Neural cell (in vitro differentiated cells): ENCODE measurements around the gene SLC8A1.

Experiments used
- EP300 ChIP-seq: fragments of 450-650 bp; conservative IDR thresholded peaks from 2 replicates; pipeline ENCODE4 v1.6.1; 2014; ENCODE audit warnings: antibody characterized with exemption, mild to moderate bottlenecking, moderate library complexity; ENCODE audit not compliant: poor library complexity, severe bottlenecking
- EZH2 ChIP-seq: fragments of 200-600, 300-800 bp; shearing (Covaris generic), sonication (generic); IDR thresholded peaks from 2 replicates; pipeline ENCODE4 v1.6.1; 2014; ENCODE audit warnings: antibody characterized with exemption, low read length, borderline replicate concordance, mild to moderate bottlenecking; ENCODE audit not compliant: insufficient read depth, poor library complexity, severe bottlenecking
- MXI1 ChIP-seq: fragments of 450-650 bp; conservative IDR thresholded peaks from 2 replicates; pipeline ENCODE4 v1.6.1; 2014; ENCODE audit warnings: antibody characterized with exemption, mild to moderate bottlenecking; ENCODE audit not compliant: poor library complexity, severe bottlenecking
- POLR2AphosphoS5 ChIP-seq: IDR thresholded peaks from 2 replicates; pipeline ENCODE4 v1.6.1; 2012
- RAD21 ChIP-seq: fragments of 450-650 bp; conservative IDR thresholded peaks from 2 replicates; pipeline ENCODE4 v1.6.1; 2014; ENCODE audit warnings: antibody characterized with exemption, mild to moderate bottlenecking, moderate library complexity
- SMC3 ChIP-seq: fragments of 450-650 bp; conservative IDR thresholded peaks from 2 replicates; pipeline ENCODE4 v1.6.1; 2014; ENCODE audit warnings: antibody characterized with exemption, mild to moderate bottlenecking, moderate library complexity; ENCODE audit not compliant: poor library complexity
- TAF1 ChIP-seq: IDR thresholded peaks from 2 replicates; pipeline ENCODE4 v1.6.1; 2012; ENCODE audit warnings: low read depth
- TF ChIP-seq, protein P1 (sequence below): fragments of 450-650 bp; IDR thresholded peaks from 2 replicates; pipeline ENCODE4 v1.5.1; 2014; ENCODE audit warnings: antibody characterized with exemption, mild to moderate bottlenecking, moderate library complexity; ENCODE audit not compliant: poor library complexity, severe bottlenecking
- TF ChIP-seq, protein P2 (sequence below): IDR thresholded peaks from 2 replicates; pipeline ENCODE4 v1.6.1; 2012; ENCODE audit warnings: borderline replicate concordance

DNA sequence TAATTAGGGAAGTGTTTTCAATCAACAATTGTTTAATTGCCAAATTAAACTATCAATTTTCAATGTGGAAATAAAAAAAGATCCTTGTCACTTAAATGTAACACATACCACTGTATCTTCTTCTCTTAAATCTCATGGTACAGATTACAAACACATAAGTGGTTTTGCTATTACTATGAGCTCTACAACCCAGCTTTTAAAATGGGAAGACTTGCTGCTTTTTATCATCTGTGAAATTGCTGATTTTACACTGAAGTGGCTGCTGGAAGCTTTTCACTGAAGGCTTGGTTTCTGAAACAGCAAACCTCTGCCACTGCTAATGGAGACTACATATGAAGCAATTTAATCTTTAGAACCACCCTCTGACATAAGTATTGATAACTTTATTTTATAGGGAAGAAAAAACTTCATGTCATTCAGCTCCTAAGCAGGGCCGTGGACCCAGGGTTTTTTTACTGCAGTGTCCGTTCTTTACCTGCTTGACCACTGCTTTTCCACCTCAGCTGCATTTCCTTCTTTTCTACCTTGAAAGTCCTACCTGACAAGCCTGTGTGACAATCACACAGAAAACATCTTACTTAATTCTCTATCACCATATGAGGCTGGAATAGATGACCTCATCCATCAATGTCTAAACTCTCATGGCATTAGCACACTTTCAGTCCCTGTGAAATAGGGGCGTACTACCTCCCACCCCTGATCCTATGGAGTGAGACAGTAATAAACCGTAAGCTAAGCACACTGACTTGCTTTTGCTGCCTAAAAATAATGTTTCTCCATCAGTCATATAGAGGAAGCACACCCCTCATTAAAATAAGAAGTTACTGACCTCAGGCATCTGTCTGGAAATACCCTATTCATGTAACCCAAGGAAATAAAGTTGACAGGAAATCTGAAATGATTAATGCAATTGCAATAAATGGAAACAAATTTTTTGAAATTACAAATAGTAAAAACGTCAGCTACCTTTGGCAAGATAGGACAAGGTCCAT lies 19.2 kb upstream of the SLC8A1 start:
- TF ChIP-seq, protein P1, sequence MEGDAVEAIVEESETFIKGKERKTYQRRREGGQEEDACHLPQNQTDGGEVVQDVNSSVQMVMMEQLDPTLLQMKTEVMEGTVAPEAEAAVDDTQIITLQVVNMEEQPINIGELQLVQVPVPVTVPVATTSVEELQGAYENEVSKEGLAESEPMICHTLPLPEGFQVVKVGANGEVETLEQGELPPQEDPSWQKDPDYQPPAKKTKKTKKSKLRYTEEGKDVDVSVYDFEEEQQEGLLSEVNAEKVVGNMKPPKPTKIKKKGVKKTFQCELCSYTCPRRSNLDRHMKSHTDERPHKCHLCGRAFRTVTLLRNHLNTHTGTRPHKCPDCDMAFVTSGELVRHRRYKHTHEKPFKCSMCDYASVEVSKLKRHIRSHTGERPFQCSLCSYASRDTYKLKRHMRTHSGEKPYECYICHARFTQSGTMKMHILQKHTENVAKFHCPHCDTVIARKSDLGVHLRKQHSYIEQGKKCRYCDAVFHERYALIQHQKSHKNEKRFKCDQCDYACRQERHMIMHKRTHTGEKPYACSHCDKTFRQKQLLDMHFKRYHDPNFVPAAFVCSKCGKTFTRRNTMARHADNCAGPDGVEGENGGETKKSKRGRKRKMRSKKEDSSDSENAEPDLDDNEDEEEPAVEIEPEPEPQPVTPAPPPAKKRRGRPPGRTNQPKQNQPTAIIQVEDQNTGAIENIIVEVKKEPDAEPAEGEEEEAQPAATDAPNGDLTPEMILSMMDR, result no peak
- TF ChIP-seq EZH2, result no peak
- no peak for TF ChIP-seq EP300
- TF ChIP-seq TAF1, result no peak
- TF ChIP-seq RAD21, result no peak
- TF ChIP-seq, protein P2, sequence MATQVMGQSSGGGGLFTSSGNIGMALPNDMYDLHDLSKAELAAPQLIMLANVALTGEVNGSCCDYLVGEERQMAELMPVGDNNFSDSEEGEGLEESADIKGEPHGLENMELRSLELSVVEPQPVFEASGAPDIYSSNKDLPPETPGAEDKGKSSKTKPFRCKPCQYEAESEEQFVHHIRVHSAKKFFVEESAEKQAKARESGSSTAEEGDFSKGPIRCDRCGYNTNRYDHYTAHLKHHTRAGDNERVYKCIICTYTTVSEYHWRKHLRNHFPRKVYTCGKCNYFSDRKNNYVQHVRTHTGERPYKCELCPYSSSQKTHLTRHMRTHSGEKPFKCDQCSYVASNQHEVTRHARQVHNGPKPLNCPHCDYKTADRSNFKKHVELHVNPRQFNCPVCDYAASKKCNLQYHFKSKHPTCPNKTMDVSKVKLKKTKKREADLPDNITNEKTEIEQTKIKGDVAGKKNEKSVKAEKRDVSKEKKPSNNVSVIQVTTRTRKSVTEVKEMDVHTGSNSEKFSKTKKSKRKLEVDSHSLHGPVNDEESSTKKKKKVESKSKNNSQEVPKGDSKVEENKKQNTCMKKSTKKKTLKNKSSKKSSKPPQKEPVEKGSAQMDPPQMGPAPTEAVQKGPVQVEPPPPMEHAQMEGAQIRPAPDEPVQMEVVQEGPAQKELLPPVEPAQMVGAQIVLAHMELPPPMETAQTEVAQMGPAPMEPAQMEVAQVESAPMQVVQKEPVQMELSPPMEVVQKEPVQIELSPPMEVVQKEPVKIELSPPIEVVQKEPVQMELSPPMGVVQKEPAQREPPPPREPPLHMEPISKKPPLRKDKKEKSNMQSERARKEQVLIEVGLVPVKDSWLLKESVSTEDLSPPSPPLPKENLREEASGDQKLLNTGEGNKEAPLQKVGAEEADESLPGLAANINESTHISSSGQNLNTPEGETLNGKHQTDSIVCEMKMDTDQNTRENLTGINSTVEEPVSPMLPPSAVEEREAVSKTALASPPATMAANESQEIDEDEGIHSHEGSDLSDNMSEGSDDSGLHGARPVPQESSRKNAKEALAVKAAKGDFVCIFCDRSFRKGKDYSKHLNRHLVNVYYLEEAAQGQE, result no peak
- TF ChIP-seq POLR2AphosphoS5, result peak; percentile 60
- no peak for TF ChIP-seq SMC3
- no peak for TF ChIP-seq MXI1
